GM12891 (cell line): ENCODE results near the gene IL10RA.

Experiments used
- PAX5 ChIP-seq: IDR thresholded peaks from 2 replicates; pipeline ENCODE4 v1.6.1; 2011; ENCODE audit warnings: low read length, moderate library complexity, mild to moderate bottlenecking; ENCODE audit not compliant: insufficient read depth, severe bottlenecking
- POLR2A ChIP-seq: IDR thresholded peaks from 2 replicates; pipeline ENCODE4 v1.6.1; 2011; ENCODE audit warnings: low read depth, low read length, control low read depth
- POLR2AphosphoS5 ChIP-seq: IDR thresholded peaks from 2 replicates; pipeline ENCODE4 v1.6.1; 2011; ENCODE audit warnings: low read depth, low read length, control low read depth
- POU2F2 ChIP-seq: IDR thresholded peaks from 2 replicates; pipeline ENCODE4 v1.6.1; 2011; ENCODE audit warnings: low read depth, mild to moderate bottlenecking, control low read depth, low read length, moderate library complexity
- SPI1 ChIP-seq: IDR thresholded peaks from 2 replicates; pipeline ENCODE4 v1.6.1; 2011; ENCODE audit warnings: low read depth, low read length, control low read depth
- TAF1 ChIP-seq: IDR thresholded peaks from 2 replicates; pipeline ENCODE4 v1.6.1; 2011; ENCODE audit warnings: low read depth, low read length, control low read depth

DNA sequence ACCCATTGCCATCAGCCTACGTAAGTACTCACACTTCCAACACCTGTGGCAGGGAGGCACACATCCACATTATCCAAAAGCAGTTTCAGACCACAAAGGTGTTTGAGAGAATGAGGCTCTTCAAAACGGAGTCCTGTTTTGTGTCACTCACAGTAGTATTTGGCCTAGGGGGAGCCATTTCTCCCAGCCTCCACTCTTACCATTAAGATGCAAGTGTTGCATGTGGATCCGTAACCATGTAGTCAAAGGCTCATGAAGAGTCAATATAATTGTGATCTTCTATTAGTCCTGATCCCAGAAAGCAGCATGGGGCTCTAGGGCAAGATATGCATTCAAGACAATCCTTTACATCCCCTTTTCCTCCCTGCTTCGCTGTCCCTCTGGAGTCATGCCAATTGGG, 41.5 kb downstream of the IL10RA start:
- no peak for TF ChIP-seq POLR2A
- no peak for TF ChIP-seq TAF1
- no peak for TF ChIP-seq POLR2AphosphoS5
- no peak for TF ChIP-seq PAX5
- TF ChIP-seq SPI1: no peak
- TF ChIP-seq POU2F2: no peak
